ENCODE data around the gene THOC1.

- no peak for TF ChIP-seq CTCF (IDR thresholded peaks at IDR 0.05)
- no peak for TF ChIP-seq EZH2 (IDR thresholded peaks at IDR 0.05)
- TF ChIP-seq EZH2phosphoT487 (IDR thresholded peaks at IDR 0.05) = no peak
Observed at GRCh38 chr18:231563-231962, 36.3 kb downstream of the THOC1 start.
